Limb (tissue), 2 donors: ENCODE data around the gene CDK6.

Experiments used
- DNase-seq, 2 donors: peaks; one replicate each; pipeline ENCODE4 v3.0.0-alpha.2; 2016; ENCODE audit errors: extremely low spot score in 2 of 2

Gene CDK6

GRCh38 chr7:92794391-92794790 is 42.0 kb downstream of the CDK6 start:
- no peak for DNase-seq

DNA sequence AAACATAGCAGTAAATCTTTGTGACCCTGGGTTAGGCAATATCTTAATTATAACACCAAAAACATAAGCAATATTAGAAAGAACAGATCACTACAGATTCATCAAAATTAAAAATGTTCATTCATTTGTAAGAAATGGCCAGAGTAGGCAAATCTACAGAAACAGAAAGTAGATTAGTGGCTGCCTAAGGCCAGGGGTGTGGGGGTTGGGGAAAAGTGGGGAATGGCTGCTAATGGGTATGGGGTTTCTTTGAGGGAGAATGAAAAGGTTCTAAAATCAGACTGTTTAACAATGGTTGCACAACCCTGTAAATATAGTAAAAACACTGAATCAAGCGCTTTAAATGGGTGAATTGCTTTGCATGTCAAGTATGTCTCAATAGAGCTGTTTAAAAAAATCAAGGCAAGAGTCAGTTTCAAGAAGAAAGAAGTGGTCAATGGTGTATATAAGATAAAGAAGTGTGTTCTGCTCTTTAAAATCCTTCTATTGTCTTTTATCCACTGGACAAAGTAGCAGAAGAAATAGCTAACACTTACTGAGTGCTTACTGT is 42.6 kb downstream of the CDK6 start:
- DNase-seq, result no peak

- no peak for DNase-seq
Measured at GRCh38 chr7:92790992-92791391, 45.4 kb downstream of the CDK6 start.

DNA sequence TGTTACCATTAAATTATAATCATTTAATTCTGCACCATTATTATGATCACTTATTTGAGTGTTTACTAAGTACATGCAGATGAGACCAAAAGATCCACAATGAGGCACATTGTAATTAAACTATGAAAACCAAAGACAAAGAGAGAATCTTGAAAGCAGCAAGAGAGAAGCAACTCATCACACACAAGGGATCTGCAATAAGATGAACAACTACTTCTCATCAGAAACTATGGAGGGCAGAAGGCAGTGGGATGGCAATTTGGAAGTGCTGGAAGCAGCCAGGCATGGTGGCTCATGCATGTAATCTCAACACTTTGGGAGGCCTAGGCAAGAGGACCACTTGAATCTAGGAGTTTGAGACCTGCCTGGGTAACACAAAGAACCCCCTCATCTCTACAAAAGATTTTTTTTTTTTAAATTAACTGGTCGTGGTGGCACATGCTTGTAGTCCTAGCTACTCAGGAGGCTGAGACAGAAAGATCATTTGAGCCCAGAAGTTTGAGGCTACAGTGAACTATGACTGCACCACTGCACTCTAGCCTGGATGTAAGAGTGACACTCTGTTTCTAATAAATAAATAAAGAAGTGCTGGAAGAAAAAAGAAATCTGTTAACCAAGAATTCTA is 47.7 kb downstream of the CDK6 start:
- no peak for DNase-seq

- DNase-seq, result no peak
Measured at GRCh38 chr7:92785923-92786322, 50.5 kb downstream of the CDK6 start.

GRCh38 chr7:92784935-92785334 is 51.4 kb downstream of the CDK6 start:
- no peak for DNase-seq

- no peak for DNase-seq
Measured at GRCh38 chr7:92783260-92784201, 52.8 kb downstream of the CDK6 start.

DNA sequence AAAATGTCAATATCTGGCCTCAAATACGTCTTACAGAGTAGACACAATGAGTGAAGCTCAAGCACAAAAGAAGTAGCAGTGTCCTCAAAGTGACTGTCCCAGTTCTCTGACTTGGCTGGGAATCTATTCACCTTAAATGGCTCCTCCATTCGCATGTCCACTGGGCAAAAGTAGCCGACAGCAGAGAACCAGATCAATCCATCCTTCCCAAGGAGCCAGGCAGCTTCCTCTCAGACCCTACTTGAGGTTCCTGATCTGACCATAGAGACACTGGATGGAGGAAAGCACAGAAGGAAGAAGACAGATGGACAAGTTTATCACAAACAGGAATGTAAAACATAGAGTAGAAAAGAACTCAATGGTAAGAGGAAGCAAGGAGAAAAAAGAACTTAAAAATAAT is 53.5 kb downstream of the CDK6 start:
- DNase-seq, result no peak

- no peak for DNase-seq
Measured at GRCh38 chr7:92782236-92782635, 54.1 kb downstream of the CDK6 start.

- no peak for DNase-seq
Measured at GRCh38 chr7:92781117-92781720, 55.2 kb downstream of the CDK6 start.

- DNase-seq, result no peak
Measured at GRCh38 chr7:92778972-92779371, 57.4 kb downstream of the CDK6 start.

DNA sequence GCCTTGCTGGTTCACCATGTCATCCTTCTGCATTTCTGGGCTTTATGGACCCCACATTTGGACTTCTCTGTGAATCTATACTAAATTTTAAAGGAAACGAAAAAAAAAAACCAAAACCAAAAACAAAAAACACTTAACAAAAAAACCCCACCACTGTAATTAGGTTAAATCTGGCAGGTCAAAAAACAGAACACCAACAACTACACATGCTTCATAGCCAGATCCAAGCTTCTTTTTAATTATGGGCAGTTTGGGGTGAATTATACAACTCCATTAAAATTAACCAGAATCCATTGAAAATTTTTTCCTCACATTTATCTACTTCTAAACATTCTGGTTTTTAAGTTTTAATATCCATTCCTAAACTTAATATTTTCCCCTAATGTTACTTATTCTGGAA is 58.4 kb downstream of the CDK6 start:
- DNase-seq, result no peak

- no peak for DNase-seq
Measured at GRCh38 chr7:92773808-92774207, 62.6 kb downstream of the CDK6 start.

DNA sequence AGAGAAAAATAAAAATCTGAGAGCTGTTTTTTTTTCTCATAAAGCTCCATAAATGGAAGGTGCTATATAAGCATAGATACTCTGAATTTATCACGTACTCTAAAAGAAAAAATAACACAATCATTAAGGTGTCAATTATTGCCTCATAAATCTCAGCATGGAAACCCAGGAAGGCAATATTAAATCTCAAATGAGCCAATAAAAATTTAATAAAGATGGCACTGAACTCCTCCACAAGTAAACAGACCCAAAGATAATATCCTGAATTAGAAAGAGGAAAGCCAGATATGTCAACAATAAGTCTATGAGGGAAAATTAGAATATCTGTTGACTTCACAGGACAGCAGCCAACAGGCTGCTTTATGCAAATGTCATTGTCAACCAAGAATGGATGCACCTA is 66.5 kb downstream of the CDK6 start:
- DNase-seq, result no peak

- no peak for DNase-seq
Measured at GRCh38 chr7:92769394-92769699, 67.0 kb downstream of the CDK6 start.

DNA sequence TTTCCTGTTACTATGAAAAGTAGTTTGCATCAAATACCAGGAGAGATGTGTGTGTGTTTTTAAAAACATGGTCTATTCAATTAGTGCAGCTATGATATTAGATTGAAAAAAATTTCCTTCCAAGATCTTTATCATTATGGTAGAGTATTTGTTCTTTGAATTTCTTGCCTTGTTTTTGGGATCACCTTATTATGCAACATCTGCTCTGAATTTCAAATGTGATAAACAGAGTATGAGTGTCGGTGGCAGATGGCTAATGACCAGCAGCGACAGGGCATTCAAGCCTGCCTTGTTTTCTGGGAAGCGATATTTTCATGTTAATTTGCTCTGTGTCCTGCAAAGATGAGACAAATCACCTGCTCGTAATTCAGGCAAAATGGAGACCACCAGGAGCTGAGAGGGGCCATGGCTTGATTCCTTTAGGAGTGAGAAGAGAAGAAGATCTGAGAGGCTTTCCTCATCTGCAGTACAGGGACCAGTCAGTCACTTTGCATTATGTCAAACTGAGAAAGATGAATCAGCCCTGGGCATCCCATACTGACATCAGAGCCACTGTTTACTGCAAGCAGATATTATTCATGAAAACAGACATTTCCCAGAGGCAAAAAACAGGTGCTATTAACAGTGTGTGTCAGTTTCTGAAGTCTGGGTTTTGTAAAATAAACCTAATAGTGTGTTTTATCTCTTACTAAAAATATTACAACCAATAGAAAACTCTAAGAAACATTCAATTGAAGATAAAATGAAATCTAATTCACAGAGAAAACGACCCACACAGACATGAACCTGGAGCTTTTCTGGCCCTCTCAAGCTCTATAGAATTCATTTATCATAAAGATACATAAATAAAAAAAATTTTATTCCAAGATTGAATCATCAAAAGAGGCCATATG is 67.6 kb downstream of the CDK6 start:
- no peak for DNase-seq

DNA sequence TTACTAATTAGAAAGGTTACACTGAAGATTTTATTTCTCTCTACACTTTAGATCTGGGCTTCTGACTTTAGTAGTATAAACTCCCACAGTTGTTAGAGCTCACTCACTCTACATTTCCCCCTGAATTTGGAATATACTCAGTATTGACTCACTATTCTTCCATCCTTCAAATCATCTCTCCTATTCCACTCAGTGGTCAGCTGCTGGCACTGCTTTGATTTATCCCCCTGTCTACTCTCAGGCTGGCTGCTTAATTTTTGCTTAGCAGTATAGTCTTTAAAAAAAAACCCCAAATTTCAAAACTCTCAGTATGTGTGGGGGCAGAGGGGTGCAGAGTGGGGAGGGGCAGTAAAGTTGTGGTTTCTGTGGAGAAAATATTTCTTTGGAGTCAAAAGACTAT is 68.9 kb downstream of the CDK6 start:
- DNase-seq, result no peak

DNA sequence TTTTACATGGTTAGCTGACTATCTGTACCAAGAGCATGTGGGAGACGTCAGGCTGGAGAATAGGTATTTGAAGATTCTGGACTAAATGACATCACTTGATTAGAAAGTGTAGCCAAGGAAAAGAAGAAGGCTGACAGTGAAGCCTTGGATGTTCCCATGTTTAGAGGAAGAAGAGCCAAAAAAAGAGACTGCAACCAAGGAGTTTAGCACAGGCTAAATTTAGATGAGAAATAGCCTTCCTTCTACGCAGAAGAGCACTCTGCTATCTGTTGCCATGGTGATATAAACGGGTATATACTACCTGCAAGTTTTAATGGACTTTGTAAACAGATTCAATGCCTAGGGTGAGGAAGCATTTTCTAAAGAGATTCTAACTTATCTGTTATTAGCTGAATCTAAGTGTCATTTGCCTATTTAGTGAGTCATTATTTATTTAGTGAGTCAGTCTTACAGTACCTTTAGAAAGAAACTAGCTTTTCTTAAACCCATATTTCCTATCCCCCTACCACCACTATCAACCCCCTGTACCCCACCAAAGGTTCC is 69.8 kb downstream of the CDK6 start:
- DNase-seq, result no peak

DNA sequence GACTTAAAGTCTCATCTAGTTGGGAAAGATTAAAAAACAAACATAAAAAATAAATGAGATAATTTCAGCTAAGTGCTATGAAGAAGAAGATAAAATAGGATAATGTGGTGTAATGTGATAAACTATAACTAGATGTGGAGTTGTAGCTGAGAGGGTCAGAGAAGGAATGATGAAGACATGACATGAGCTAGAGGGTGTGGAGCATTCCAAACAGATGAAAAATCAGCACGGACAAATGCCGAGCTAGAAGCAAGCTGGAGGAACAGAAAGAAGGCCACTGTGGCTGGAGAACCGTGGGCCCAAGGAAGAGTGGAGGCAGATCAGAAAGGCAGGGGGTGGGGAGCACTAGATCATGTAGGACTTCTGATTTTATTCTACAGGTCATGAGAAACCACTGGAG is 70.6 kb downstream of the CDK6 start:
- no peak for DNase-seq

- no peak for DNase-seq
Measured at GRCh38 chr7:92763636-92764423, 72.5 kb downstream of the CDK6 start.
